HL-60 (cell line): ENCODE measurements around the gene DLL4.
"Not testable (repeated sequence)": the region's sequence is repeated elsewhere in the genome, so short reads cannot be mapped to it uniquely, and the experiment has no call there.

ENCODE experiments used
- CTCF ChIP-seq: IDR thresholded peaks from one replicate; pipeline ENCODE4 v1.5.1; 2011; ENCODE audit warnings: low read length, control low read depth, inconsistent platforms; ENCODE audit not compliant: insufficient read depth
- GABPA ChIP-seq: IDR thresholded peaks from 2 replicates; pipeline ENCODE4 v1.6.1; 2012; ENCODE audit warnings: low read depth
- POLR2AphosphoS5 ChIP-seq: IDR thresholded peaks from 2 replicates; pipeline ENCODE4 v1.6.1; 2012; ENCODE audit warnings: low read depth
- REST ChIP-seq: IDR thresholded peaks from 2 replicates; pipeline ENCODE4 v1.6.1; 2012; ENCODE audit warnings: low read depth; ENCODE audit not compliant: insufficient replicate concordance
- SPI1 ChIP-seq: IDR thresholded peaks from 2 replicates; pipeline ENCODE4 v1.6.1; 2012; ENCODE audit warnings: low read depth, mild to moderate bottlenecking, borderline replicate concordance

- not testable (repeated sequence) for TF ChIP-seq CTCF, REST, POLR2AphosphoS5, GABPA, SPI1
These were observed 33.2 kb downstream of the DLL4 start for GRCh38 chr15:40962317-40962716.
